Mesendoderm (in vitro differentiated cells): ENCODE data around the gene SUN1.

Experiments used
- DNase-seq: peaks from one replicate; pipeline ENCODE4 v3.0.0; 2013
- H2AK5ac ChIP-seq: 2 replicates; pipeline ENCODE4 v1.6.1; 2013; ENCODE audit warnings: low read length, inconsistent platforms
- H2BK120ac ChIP-seq: 2 replicates; pipeline ENCODE4 v1.6.1; 2013; ENCODE audit warnings: low read depth, mild to moderate bottlenecking, low read length, moderate library complexity, mixed read lengths
- H2BK15ac ChIP-seq: replicated peaks from 2 replicates; pipeline ENCODE4 v1.6.1; 2013; ENCODE audit warnings: low read depth, mild to moderate bottlenecking, moderate library complexity
- H2BK5ac ChIP-seq: 2 replicates; pipeline ENCODE4 v1.6.1; 2013; ENCODE audit warnings: low read length, inconsistent platforms
- H3K18ac ChIP-seq: 2 replicates; pipeline ENCODE4 v1.6.1; 2013; ENCODE audit warnings: mild to moderate bottlenecking, low read length, mixed read lengths
- H3K23ac ChIP-seq: one replicate; pipeline ENCODE4 v1.6.1; 2013; ENCODE audit warnings: low read length
- H3K27ac ChIP-seq: 2 replicates; pipeline ENCODE4 v1.5.1; 2013; ENCODE audit warnings: low read depth, mild to moderate bottlenecking, inconsistent platforms, low read length, moderate library complexity
- H3K27me3 ChIP-seq: 2 replicates; pipeline ENCODE4 v1.6.1; 2013; ENCODE audit warnings: low read length, control low read depth, mild to moderate bottlenecking, inconsistent platforms; ENCODE audit not compliant: insufficient read depth, poor library complexity
- H3K36me3 ChIP-seq: 2 replicates; pipeline ENCODE4 v1.6.1; 2013; ENCODE audit warnings: low read length, inconsistent platforms; ENCODE audit not compliant: control insufficient read depth, insufficient read depth
- H3K4ac ChIP-seq: one replicate; pipeline ENCODE4 v1.6.1; 2013; ENCODE audit warnings: low read depth, mild to moderate bottlenecking, low read length, moderate library complexity
- H3K4me1 ChIP-seq: 2 replicates; pipeline ENCODE4 v1.6.1; 2013; ENCODE audit warnings: low read depth, low read length, inconsistent platforms; ENCODE audit not compliant: control insufficient read depth
- H3K4me2 ChIP-seq: 2 replicates; pipeline ENCODE4 v1.6.1; 2013; ENCODE audit warnings: low read length
- H3K4me3 ChIP-seq: 2 replicates; pipeline ENCODE4 v1.5.1; 2013; ENCODE audit warnings: mild to moderate bottlenecking, low read length
- H3K56ac ChIP-seq: one replicate; pipeline ENCODE4 v1.6.1; 2013; ENCODE audit warnings: low read length
- H3K79me1 ChIP-seq: 2 replicates; pipeline ENCODE4 v1.6.1; 2013; ENCODE audit warnings: low read length, inconsistent platforms
- H3K79me2 ChIP-seq: 2 replicates; pipeline ENCODE4 v1.6.1; 2013; ENCODE audit warnings: mild to moderate bottlenecking, low read length; ENCODE audit not compliant: control insufficient read depth, insufficient read depth
- H3K9ac ChIP-seq: 2 replicates; pipeline ENCODE4 v1.6.1; 2013; ENCODE audit warnings: low read length, inconsistent platforms
- H4K5ac ChIP-seq: one replicate; pipeline ENCODE4 v1.6.1; 2013; ENCODE audit warnings: low read length
- H4K8ac ChIP-seq: one replicate; pipeline ENCODE4 v1.6.1; 2013; ENCODE audit warnings: low read depth, mild to moderate bottlenecking, control low read depth, low read length, moderate library complexity
- WGBS: extraction: QIAGEN DNeasy Blood & Tissue Kit; methylation state at CpG from one replicate; pipeline ENCODE4 v1.1.7; 2013; ENCODE audit warnings: low lambda C conversion rate, missing lambda C conversion rate; ENCODE audit not compliant: insufficient coverage; ENCODE audit errors: extremely low coverage; 5-methylcytosine and 5-hydroxymethylcytosine counted together

SUN1 gene

GRCh38 chr7:786472-787255 lies 45.6 kb upstream of the SUN1 start:
- no peak overlapping the region for H2AK5ac ChIP-seq
- no peak overlapping the region for H2BK120ac ChIP-seq
- H3K36me3 ChIP-seq: peaks cover 4% of the 10 kb centered on the region
- H3K9ac ChIP-seq: no peak overlapping the region
- no peaks in the 10 kb centered on the region for H3K27me3 ChIP-seq
- H3K18ac ChIP-seq: no peak overlapping the region
- H3K4me3 ChIP-seq: no peak overlapping the region
- H2BK15ac ChIP-seq: no peak overlapping the region
- H2BK5ac ChIP-seq: no peak overlapping the region
- peak; percentile 56 for DNase-seq
- H3K4me2 ChIP-seq: no peak overlapping the region
- no CpG with 5 or more reads among the region's 11 CpGs for WGBS
- H3K4me1 ChIP-seq: no peaks in the 10 kb centered on the region
- no peaks in the 10 kb centered on the region for H3K79me2 ChIP-seq
- no peak overlapping the region for H3K27ac ChIP-seq
- H3K4ac ChIP-seq: no peak overlapping the region
- no peak overlapping the region for H4K5ac ChIP-seq
- no peak overlapping the region for H3K23ac ChIP-seq
- no peak overlapping the region for H3K56ac ChIP-seq
- H3K79me1 ChIP-seq: no peaks in the 10 kb centered on the region
- H4K8ac ChIP-seq: no peak overlapping the region

GRCh38 chr7:787332-788240 lies 44.7 kb upstream of the SUN1 start:
- no CpG with 5 or more reads among the region's 27 CpGs for WGBS
- no peaks in the 10 kb centered on the region for H3K27me3 ChIP-seq
- no peak overlapping the region for H3K56ac ChIP-seq
- H2AK5ac ChIP-seq: no peak overlapping the region
- no peak overlapping the region for H3K27ac ChIP-seq
- no peaks in the 10 kb centered on the region for H3K79me2 ChIP-seq
- H4K8ac ChIP-seq: no peak overlapping the region
- H3K36me3 ChIP-seq: peaks cover 4% of the 10 kb centered on the region
- no peak overlapping the region for H2BK15ac ChIP-seq
- no peak overlapping the region for H4K5ac ChIP-seq
- no peak overlapping the region for H3K23ac ChIP-seq
- H2BK5ac ChIP-seq: no peak overlapping the region
- no peaks in the 10 kb centered on the region for H3K4me1 ChIP-seq
- H3K18ac ChIP-seq: no peak overlapping the region
- no peak for DNase-seq
- H2BK120ac ChIP-seq: no peak overlapping the region
- no peak overlapping the region for H3K4ac ChIP-seq
- no peak overlapping the region for H3K9ac ChIP-seq
- H3K4me2 ChIP-seq: no peak overlapping the region
- no peak overlapping the region for H3K4me3 ChIP-seq
- H3K79me1 ChIP-seq: no peaks in the 10 kb centered on the region

- Histone ChIP-seq H3K79me2 (no peaks in the 10 kb centered on the region), H3K9ac (no peak overlapping the region), H2BK15ac (no peak overlapping the region), H3K4ac (no peak overlapping the region), H3K79me1 (no peaks in the 10 kb centered on the region), H3K4me2 (no peak overlapping the region), H3K18ac (no peak overlapping the region), H3K36me3 (peaks cover 1% of the 10 kb centered on the region), H3K27ac (no peak overlapping the region), H2BK5ac (no peak overlapping the region), H2AK5ac (no peak overlapping the region), H4K5ac (no peak overlapping the region), H3K27me3 (no peaks in the 10 kb centered on the region), H4K8ac (no peak overlapping the region), H3K23ac (no peak overlapping the region), H2BK120ac (no peak overlapping the region), H3K4me1 (no peaks in the 10 kb centered on the region), H3K56ac (no peak overlapping the region), H3K4me3 (no peak overlapping the region)
- no peak for DNase-seq
- WGBS: no CpG with 5 or more reads among the region's 5 CpGs
Observed at GRCh38 chr7:791519-791918, 40.8 kb upstream of the SUN1 start.

- Histone ChIP-seq H3K27ac (no peak overlapping the region), H2AK5ac (no peak overlapping the region), H3K4ac (no peak overlapping the region), H3K56ac (no peak overlapping the region), H4K5ac (no peak overlapping the region), H3K18ac (no peak overlapping the region), H3K27me3 (no peaks in the 10 kb centered on the region), H3K23ac (no peak overlapping the region), H2BK5ac (no peak overlapping the region), H3K79me2 (no peaks in the 10 kb centered on the region), H3K9ac (no peak overlapping the region), H3K4me3 (no peak overlapping the region), H4K8ac (no peak overlapping the region), H2BK120ac (no peak overlapping the region), H3K36me3 (peaks cover 1% of the 10 kb centered on the region), H3K79me1 (no peaks in the 10 kb centered on the region), H3K4me1 (no peaks in the 10 kb centered on the region), H2BK15ac (no peak overlapping the region), H3K4me2 (no peak overlapping the region)
- DNase-seq: no peak
- WGBS: no CpG with 5 or more reads among the region's 5 CpGs
Observed at GRCh38 chr7:794207-794606, 38.1 kb upstream of the SUN1 start.

- no peak overlapping the region for H3K4me3 ChIP-seq
- H2AK5ac ChIP-seq: no peak overlapping the region
- H3K27me3 ChIP-seq: no peaks in the 10 kb centered on the region
- no peak overlapping the region for H2BK15ac ChIP-seq
- H3K79me2 ChIP-seq: no peaks in the 10 kb centered on the region
- WGBS: no CpG with 5 or more reads among the region's 31 CpGs
- H3K9ac ChIP-seq: no peak overlapping the region
- no peak for DNase-seq
- no peak overlapping the region for H4K8ac ChIP-seq
- H3K4me1 ChIP-seq: no peaks in the 10 kb centered on the region
- H3K79me1 ChIP-seq: no peaks in the 10 kb centered on the region
- H4K5ac ChIP-seq: no peak overlapping the region
- no peak overlapping the region for H3K56ac ChIP-seq
- H2BK120ac ChIP-seq: no peak overlapping the region
- no peak overlapping the region for H3K4me2 ChIP-seq
- no peak overlapping the region for H3K4ac ChIP-seq
- no peak overlapping the region for H3K23ac ChIP-seq
- no peak overlapping the region for H2BK5ac ChIP-seq
- H3K36me3 ChIP-seq: peaks cover 1% of the 10 kb centered on the region
- H3K18ac ChIP-seq: no peak overlapping the region
- H3K27ac ChIP-seq: no peak overlapping the region
Observed at GRCh38 chr7:794671-795329, 37.5 kb upstream of the SUN1 start.
